Measurements from ENCODE around the gene HSD3B7.

The HSD3B7 gene

DNA sequence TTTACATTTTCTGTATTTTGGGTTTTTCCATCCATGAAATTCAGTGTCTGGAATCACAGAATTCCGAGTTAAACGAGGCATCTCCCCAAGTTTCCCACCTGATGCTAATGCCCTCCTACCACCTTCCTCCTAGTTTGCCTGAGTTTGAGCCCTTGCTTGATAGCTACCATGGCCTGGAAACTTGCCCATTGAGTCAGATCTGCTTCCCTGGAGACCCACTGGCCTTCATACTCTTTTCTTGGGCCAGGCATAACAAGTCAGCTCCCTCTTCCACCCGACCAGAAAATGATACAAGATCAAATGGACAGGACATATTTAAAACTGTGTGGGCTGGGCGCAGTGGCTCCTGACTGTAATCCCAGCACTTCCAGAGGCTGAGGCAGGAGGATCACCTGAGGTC lies 17.2 kb upstream of the HSD3B7 start:
- no peak for DNase-seq (ENCODE audit: low spot score)
- no peak for TF ChIP-seq CTCF (IDR thresholded peaks at IDR 0.05; ENCODE audit: extremely low read depth, missing control alignments)

GRCh38 chr16:30969246-30969842 lies 15.7 kb upstream of the HSD3B7 start:
- DNase-seq (ENCODE audit: low spot score), result no peak
- no peak for TF ChIP-seq CTCF (IDR thresholded peaks at IDR 0.05; ENCODE audit: extremely low read depth, missing control alignments)

DNA sequence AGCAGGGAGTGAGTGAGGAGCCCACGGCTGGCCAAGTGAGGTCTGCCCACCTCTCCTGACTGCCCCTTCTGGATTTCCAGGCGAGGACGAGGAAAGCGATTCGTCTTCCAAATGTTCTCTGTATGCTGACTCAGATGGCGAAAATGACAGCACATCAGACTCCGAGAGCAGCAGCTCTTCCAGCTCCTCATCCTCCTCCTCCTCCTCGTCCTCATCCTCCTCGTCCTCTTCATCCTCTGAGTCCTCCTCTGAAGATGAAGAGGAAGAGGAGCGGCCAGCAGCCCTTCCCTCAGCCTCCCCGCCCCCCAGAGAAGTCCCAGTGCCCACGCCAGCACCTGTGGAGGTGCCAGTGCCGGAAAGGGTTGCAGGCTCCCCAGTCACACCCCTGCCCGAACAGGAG lies 13.7 kb upstream of the HSD3B7 start:
- DNase-seq (ENCODE audit: low spot score), result no peak
- TF ChIP-seq CTCF (IDR thresholded peaks at IDR 0.05; ENCODE audit: extremely low read depth, missing control alignments), result no peak

- DNase-seq (ENCODE audit: low spot score), result no peak
- TF ChIP-seq CTCF (IDR thresholded peaks at IDR 0.05; ENCODE audit: extremely low read depth, missing control alignments), result no peak
Measured at GRCh38 chr16:30972872-30973271, 12.1 kb upstream of the HSD3B7 start.

GRCh38 chr16:30974348-30974747 lies 10.7 kb upstream of the HSD3B7 start:
- TF ChIP-seq CTCF (IDR thresholded peaks at IDR 0.05; ENCODE audit: extremely low read depth, missing control alignments), result no peak
- DNase-seq (ENCODE audit: low spot score), result no peak

DNA sequence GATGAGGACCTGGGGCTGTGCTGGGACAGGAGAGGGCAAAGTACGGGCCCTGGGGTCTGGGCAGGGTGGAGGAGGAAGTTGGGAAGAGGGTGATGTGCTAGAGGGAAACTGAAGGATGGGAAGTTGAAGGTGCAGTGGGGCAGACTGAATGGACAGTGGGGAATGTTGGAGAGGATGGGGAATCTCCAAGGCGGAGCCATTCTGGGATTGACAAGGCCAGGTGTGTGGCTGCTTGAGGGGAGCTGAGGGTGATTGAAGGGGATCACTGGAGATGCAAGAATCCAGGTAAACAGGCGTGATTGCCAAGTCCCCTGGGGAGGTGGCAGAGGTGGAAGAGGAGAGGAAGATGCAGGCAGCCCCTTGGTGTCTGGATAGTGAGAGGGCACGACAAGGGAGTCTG lies 8.5 kb upstream of the HSD3B7 start:
- DNase-seq (ENCODE audit: low spot score), result no peak

DNA sequence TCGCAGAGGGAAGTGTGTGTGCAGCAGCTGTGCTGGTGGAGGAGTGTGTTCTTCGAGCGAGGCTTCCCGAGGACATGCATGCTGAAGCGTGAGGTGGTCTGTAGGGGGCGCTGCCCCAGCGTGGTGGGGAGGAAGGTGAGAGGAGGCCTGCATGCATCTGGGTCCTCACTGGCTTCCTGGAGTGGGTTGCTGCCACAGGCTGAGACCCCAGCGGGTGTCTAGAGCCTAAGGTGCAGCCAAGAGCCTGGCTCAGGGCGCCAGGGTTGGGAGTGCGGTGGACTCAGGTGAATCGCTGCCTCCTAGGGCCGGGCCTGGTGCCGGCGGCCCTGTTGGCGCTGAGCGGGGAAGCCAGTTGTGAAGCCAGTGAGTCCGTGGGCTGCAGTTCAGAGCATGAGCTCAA lies 7.5 kb upstream of the HSD3B7 start:
- DNase-seq (ENCODE audit: low spot score), result no peak
- no peak for TF ChIP-seq CTCF (IDR thresholded peaks at IDR 0.05; ENCODE audit: extremely low read depth, missing control alignments)

More for the DNA sequence above, 8.5 kb upstream of the HSD3B7 start:
- TF ChIP-seq CTCF (IDR thresholded peaks at IDR 0.05; ENCODE audit: extremely low read depth, missing control alignments), result no peak

Data from GM20000 (cell line).